HG03520 (cell line): ENCODE measurements around the gene ELMO1.

Source experiments
- ATAC-seq: cut with Tn5 transposase; IDR thresholded peaks from one replicate; pipeline ENCODE4 v1.9.1; 2021; ENCODE audit warnings: mild to moderate bottlenecking, moderate library complexity; ENCODE audit not compliant: unreplicated experiment

Gene ELMO1

GRCh38 chr7:37352251-37352880, 96.3 kb downstream of the ELMO1 start:
- no peak for ATAC-seq

GRCh38 chr7:37351716-37352115, 96.9 kb downstream of the ELMO1 start:
- ATAC-seq: no peak

- ATAC-seq: no peak
Observed at GRCh38 chr7:37349979-37350590, 98.6 kb downstream of the ELMO1 start.

GRCh38 chr7:37348982-37349381, 99.7 kb downstream of the ELMO1 start:
- ATAC-seq: no peak

GRCh38 chr7:37346761-37347160, 101.9 kb downstream of the ELMO1 start:
- ATAC-seq: no peak

GRCh38 chr7:37344886-37345579, 103.6 kb downstream of the ELMO1 start:
- ATAC-seq: no peak

GRCh38 chr7:37342688-37343471, 105.8 kb downstream of the ELMO1 start:
- peak; percentile 41 for ATAC-seq

- ATAC-seq: no peak
Observed at GRCh38 chr7:37342176-37342687, 106.4 kb downstream of the ELMO1 start.

GRCh38 chr7:37341033-37341630, 107.5 kb downstream of the ELMO1 start:
- ATAC-seq: peak; percentile 44

- ATAC-seq: no peak
Observed at GRCh38 chr7:37338966-37339365, 109.7 kb downstream of the ELMO1 start.

GRCh38 chr7:37337522-37337921, 111.1 kb downstream of the ELMO1 start:
- no peak for ATAC-seq

GRCh38 chr7:37336259-37336658, 112.4 kb downstream of the ELMO1 start:
- ATAC-seq: peak; percentile 96

GRCh38 chr7:37333075-37333474, 115.6 kb downstream of the ELMO1 start:
- no peak for ATAC-seq

GRCh38 chr7:37332243-37333016, 116.2 kb downstream of the ELMO1 start:
- ATAC-seq: no peak

GRCh38 chr7:37330775-37331174, 117.9 kb downstream of the ELMO1 start:
- no peak for ATAC-seq

- no peak for ATAC-seq
Observed at GRCh38 chr7:37329940-37330339, 118.7 kb downstream of the ELMO1 start.

- ATAC-seq: no peak
Observed at GRCh38 chr7:37327288-37327687, 121.4 kb downstream of the ELMO1 start.

- ATAC-seq: no peak
Observed at GRCh38 chr7:37323966-37324365, 124.7 kb downstream of the ELMO1 start.

GRCh38 chr7:37322831-37323230, 125.8 kb downstream of the ELMO1 start:
- no peak for ATAC-seq

- ATAC-seq: no peak
Observed at GRCh38 chr7:37320848-37321468, 127.7 kb downstream of the ELMO1 start.
